ENCODE results near the gene SMIM3.
"Not testable (repeated sequence)": the region's sequence is repeated elsewhere in the genome, so short reads cannot be mapped to it uniquely, and the experiment has no call there.

Gene SMIM3

DNA sequence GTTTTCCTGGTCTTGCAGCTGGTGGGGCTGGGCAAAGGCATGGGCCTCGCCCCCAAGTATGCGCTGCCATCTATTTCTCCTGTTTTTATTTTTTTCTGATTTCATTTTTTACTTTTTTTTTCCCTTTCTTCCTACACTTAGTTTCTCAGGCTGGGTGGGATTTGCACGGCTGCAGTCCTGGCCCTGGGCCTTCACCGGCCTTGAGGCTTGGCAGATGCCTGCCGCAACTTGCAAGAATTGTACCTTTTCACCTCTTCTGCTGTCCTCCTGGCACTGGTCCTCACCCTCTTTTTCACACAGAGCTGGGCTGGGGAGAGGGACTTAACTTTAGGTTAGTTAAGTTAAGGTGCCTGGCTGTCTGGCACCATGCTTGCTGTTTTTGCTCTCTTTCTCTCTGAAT lies 57.5 kb downstream of the SMIM3 start:
- Mint-ChIP-seq H3K4me1 (no peaks in the 10 kb centered on the region), H3K9me3 (peaks cover 9% of the 10 kb centered on the region), H3K27ac (peak overlapping the region in 1 of 3 experiments; percentile 22), H3K36me3 (ENCODE audit: low read depth) (no peaks in the 10 kb centered on the region), H3K4me3 (no peak overlapping the region), H3K27me3 (ENCODE audit: low read depth) (peaks cover 4% of the 10 kb centered on the region)
- no peak for TF ChIP-seq CTCF (IDR thresholded peaks at IDR 0.05; ENCODE audit: unreplicated experiment in 3 of 3)

- TF ChIP-seq CTCF (IDR thresholded peaks at IDR 0.05; ENCODE audit: unreplicated experiment in 3 of 3), result no peak
- H3K4me1 Mint-ChIP-seq, result no peaks in the 10 kb centered on the region
- no peak overlapping the region for H3K27ac Mint-ChIP-seq
- H3K36me3 Mint-ChIP-seq (ENCODE audit: low read depth), result no peaks in the 10 kb centered on the region
- H3K27me3 Mint-ChIP-seq (ENCODE audit: low read depth), result peaks cover 4% of the 10 kb centered on the region
- H3K4me3 Mint-ChIP-seq, result no peak overlapping the region
- peaks cover 7% of the 10 kb centered on the region for H3K9me3 Mint-ChIP-seq
Observed at GRCh38 chr5:150836703-150837102, 58.1 kb downstream of the SMIM3 start.

- peaks cover 16% of the 10 kb centered on the region for H3K4me1 Mint-ChIP-seq
- not testable (repeated sequence) for H3K27ac Mint-ChIP-seq; H3K27me3 Mint-ChIP-seq (ENCODE audit: low read depth); H3K9me3 Mint-ChIP-seq; H3K4me3 Mint-ChIP-seq; H3K36me3 Mint-ChIP-seq (ENCODE audit: low read depth)
Observed at GRCh38 chr5:150845185-150845859, 66.8 kb downstream of the SMIM3 start.

DNA sequence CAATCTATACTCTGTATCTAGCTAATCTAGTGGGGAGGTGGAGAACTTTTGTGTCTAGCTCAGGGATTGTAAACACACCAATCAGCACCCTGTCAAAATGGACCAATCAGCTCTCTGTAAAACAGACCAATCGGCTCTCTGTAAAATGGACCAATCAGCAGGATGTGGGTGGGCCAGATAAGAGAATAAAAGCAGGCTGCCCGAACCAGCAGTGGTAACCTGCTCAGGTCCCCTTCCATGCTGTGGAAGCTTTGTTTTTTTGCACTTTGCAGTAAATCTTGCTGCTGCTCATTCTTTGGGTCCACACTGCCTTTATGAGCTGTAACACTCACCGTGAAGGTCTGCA lies 67.7 kb downstream of the SMIM3 start, which contains the start of gene IRGM:
Gene IRGM (plus strand): TSS at position 214 of the 346 bp plus-strand sequence. CDS start 1,603 bp downstream, outside the sequence.
- H3K36me3 Mint-ChIP-seq (ENCODE audit: low read depth); H3K27ac Mint-ChIP-seq; H3K9me3 Mint-ChIP-seq; H3K4me3 Mint-ChIP-seq; H3K27me3 Mint-ChIP-seq (ENCODE audit: low read depth): not testable (repeated sequence)
- peaks cover 16% of the 10 kb centered on the region for H3K4me1 Mint-ChIP-seq
